Heart right ventricle (tissue), 16 donors: ENCODE measurements around the gene SSC4D. TPM values are rescaled to one million over a fixed set of nuclear protein-coding genes. Genes with fewer than 3 reads are reported as not detected.

ENCODE experiments used
- ATAC-seq, 8 donors: fragments of 200-7000 bp; cut with Tn5 transposase; one replicate each; pipeline ENCODE4 v1.9.1; 2020; ENCODE audit warnings: mild to moderate bottlenecking in 8 of 8, moderate library complexity in 8 of 8, moderate number of reproducible peaks in 1 of 8
- DNase-seq, 2 donors: peaks; one replicate each; pipeline ENCODE4 v3.0.0-alpha.2; 2020
- H3K27ac ChIP-seq, 10 donors: fragments of 200-600 bp; sonication (generic) in 2 of 10; one replicate each; pipeline versions ENCODE4 v1.5.0 to v1.8.0; 2020 to 2022; ENCODE audit warnings: mild to moderate bottlenecking in 3 of 10
- H3K27me3 ChIP-seq, 7 donors: fragments of 200-600 bp; one replicate each; pipeline ENCODE4 v1.8.0; 2021 to 2022; ENCODE audit warnings: mild to moderate bottlenecking in 2 of 7
- H3K36me3 ChIP-seq, 9 donors: fragments of 200-600 bp; sonication (generic) in 1 of 9; one replicate each; pipeline versions ENCODE4 v1.5.0 to v1.8.0; 2020 to 2022; ENCODE audit warnings: mild to moderate bottlenecking in 2 of 9
- H3K4me1 ChIP-seq, 9 donors: fragments of 200-600 bp; sonication (generic) in 1 of 9; one replicate each; pipeline versions ENCODE4 v1.5.0 to v1.8.0; 2020 to 2022; ENCODE audit warnings: mild to moderate bottlenecking in 4 of 9
- H3K4me3 ChIP-seq, 10 donors: fragments of 200-600 bp; sonication (generic) in 2 of 10; one replicate each; pipeline versions ENCODE4 v1.5.0 to v1.8.0; 2020 to 2022; ENCODE audit warnings: mild to moderate bottlenecking in 7 of 10, moderate library complexity in 2 of 10
- H3K9me3 ChIP-seq, 11 donors: fragments of 200-600 bp in 10 of 11; sonication (generic) in 2 of 11; one replicate each; pipeline versions ENCODE4 v1.5.0 to v1.8.0; 2013 to 2022; ENCODE audit warnings: mild to moderate bottlenecking in 2 of 11, control low read depth in 1 of 11, moderate library complexity in 1 of 11
- WGBS, 2 donors: extraction: QIAGEN DNeasy Blood & Tissue Kit; methylation state at CpG; one replicate each; pipeline ENCODE4 v1.1.7; 2013; ENCODE audit warnings: inconsistent platforms in 1 of 2; 5-methylcytosine and 5-hydroxymethylcytosine counted together
- intact Hi-C, 10 donors: fragments of 100-400 bp; cut with DNase I; formaldehyde crosslinking; loops; one replicate each; pipeline versions ENCODE4 v1.11.1 to v1.14.2; 2022
- polyA plus RNA-seq, 2 donors: library from polyadenylated mRNA; stranded (reverse); fragments of 200-250 nt; gene quantifications; one replicate each; pipeline ENCODE4 v1.2.3, GENCODE V29; 2013
- total RNA-seq, 10 donors: library from RNA; stranded (reverse); fragmentation: NEBNext Ultra II Directional in 3 of 10; extraction: Animal tissue kit (Norgen Biotek cat#: 25700) in 3 of 10; gene quantifications; one replicate each; pipeline versions ENCODE4 v1.2.1 to v1.2.4, GENCODE V29; 2021 to 2023
- TF ChIP-seq, protein P1 (sequence below), 9 donors: fragments of 200-600 bp; sonication (generic) in 2 of 9; IDR thresholded peaks; one replicate each; pipeline versions ENCODE4 v1.5.0 to v1.8.0; 2021 to 2022; ENCODE audit warnings: antibody characterized with exemption in 9 of 9, mild to moderate bottlenecking in 5 of 9, moderate library complexity in 1 of 9
- donor health status: Arrhythmogenic right ventricular cardiomyopathy.
- donor health status: ischemic (EF 13 %, LVEDD 7.1; RV severe dilation, severe dysfunction).
- donor health status: healthy with polysubstance abuse.
- donor health status: DM: no; HTN: yes; CAD: no.
- donor health status: DM: no; HTN: no; CAD: no.
- donor health status: ischemic (EF 25% LVEDD 6.9; RV normal size, moderate dysfunction).
- donor health status: ischemic (EF 25% LVEDD 5.7; RV mildly dilated, moderate dysfunction).
- donor health status: healthy.
- donor health status: DM: yes; HTN: yes; CAD: no.
- donor health status: Ischemic cardiomyopathy.
- donor health status: ischemic (EF 35%, LVEDD 5.7; RV mildly dilated, moderate dysfunction).
- donor health status: nonischemic (EF 11% LVEDD 7.7; RV severe dilation, severe dysfunction).
- donor health status: DM: yes; HTN: yes; CAD: no.
- donor health status: PGD.
- donor health status: ischemic (EF 29% LVEDD 5.4; RV normal size, mild dysfunction).
- donor health status: nonischemic (EF 23%, LVEDD 6.1; RV moderate dilation, normal function).

Gene SSC4D
- total and polyA plus RNA-seq, 12 donors: 0.24 to 1.9 (median 0.96) TPM

DNA sequence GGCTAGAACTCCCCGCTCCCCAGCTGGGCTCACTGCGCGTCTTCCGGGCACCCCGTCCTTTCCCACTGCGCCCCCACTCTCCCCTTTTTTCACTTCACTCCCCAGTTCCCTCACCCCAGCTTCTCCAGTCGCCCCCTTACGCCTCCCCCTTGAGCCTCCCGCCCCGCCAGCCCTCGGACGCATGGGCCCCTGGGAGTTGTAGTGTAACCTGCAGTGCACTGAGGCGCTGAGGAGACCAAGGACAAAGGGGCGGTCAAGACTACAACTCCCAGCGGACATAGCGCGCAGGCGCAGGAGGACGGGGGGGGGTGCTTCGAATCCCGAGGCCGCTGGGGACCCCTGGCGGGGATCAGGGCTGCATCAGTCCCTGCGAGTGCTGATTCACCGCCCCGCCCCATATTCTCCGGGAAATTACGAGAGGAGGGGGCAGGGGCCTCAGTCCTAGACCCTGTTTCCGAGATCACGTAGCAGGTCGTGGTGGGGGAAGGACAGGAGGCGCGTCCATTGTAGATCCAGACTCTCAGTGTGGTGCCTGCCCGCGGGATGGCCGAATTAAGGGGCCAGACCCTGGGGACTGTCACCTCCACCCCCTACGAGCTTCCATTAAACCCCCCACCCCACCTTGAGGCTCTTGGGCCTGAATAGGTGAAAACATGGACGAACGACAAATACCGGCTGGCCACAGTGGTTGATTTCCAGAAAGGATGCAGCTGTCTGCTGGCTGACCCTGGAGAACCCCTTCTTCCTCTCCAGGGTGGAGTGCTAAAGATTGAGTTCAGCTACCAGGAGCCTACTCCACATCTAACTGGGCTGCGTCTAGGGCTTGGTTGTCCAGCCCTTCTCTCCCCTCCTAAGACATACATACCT is 50.2 kb downstream of the SSC4D start:
- Histone ChIP-seq H3K36me3 (peaks cover 0 to 29% (median 0%) of the 10 kb centered on the region in 9 donors), H3K4me1 (peaks cover 12 to 59% (median 51%) of the 10 kb centered on the region in 9 donors), H3K4me3 (peak overlapping the region; percentile 82 to 100 (median 94)), H3K9me3 (no peaks in the 10 kb centered on the region), H3K27ac (peak overlapping the region; percentile 88 to 100 (median 98)), H3K27me3 (no peaks in the 10 kb centered on the region)
- intact Hi-C loops: loop anchor here in 8 of 10 donors (1.0 to 5.0 kb wide), 6 partner anchors 33 to 42 kb away; no protein-coding TSS in a partner anchor
- ATAC-seq (peak; percentile 95 to 97 (median 96)), DNase-seq (peak; percentile 97 to 100)
- WGBS, 2 donors: 0 to 1% methylated on average over 40 to 41 of the region's 41 CpGs
- TF ChIP-seq, protein P1, sequence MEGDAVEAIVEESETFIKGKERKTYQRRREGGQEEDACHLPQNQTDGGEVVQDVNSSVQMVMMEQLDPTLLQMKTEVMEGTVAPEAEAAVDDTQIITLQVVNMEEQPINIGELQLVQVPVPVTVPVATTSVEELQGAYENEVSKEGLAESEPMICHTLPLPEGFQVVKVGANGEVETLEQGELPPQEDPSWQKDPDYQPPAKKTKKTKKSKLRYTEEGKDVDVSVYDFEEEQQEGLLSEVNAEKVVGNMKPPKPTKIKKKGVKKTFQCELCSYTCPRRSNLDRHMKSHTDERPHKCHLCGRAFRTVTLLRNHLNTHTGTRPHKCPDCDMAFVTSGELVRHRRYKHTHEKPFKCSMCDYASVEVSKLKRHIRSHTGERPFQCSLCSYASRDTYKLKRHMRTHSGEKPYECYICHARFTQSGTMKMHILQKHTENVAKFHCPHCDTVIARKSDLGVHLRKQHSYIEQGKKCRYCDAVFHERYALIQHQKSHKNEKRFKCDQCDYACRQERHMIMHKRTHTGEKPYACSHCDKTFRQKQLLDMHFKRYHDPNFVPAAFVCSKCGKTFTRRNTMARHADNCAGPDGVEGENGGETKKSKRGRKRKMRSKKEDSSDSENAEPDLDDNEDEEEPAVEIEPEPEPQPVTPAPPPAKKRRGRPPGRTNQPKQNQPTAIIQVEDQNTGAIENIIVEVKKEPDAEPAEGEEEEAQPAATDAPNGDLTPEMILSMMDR (IDR thresholded peaks at IDR 0.05): peak; percentile 51 to 93 (median 78)

DNA sequence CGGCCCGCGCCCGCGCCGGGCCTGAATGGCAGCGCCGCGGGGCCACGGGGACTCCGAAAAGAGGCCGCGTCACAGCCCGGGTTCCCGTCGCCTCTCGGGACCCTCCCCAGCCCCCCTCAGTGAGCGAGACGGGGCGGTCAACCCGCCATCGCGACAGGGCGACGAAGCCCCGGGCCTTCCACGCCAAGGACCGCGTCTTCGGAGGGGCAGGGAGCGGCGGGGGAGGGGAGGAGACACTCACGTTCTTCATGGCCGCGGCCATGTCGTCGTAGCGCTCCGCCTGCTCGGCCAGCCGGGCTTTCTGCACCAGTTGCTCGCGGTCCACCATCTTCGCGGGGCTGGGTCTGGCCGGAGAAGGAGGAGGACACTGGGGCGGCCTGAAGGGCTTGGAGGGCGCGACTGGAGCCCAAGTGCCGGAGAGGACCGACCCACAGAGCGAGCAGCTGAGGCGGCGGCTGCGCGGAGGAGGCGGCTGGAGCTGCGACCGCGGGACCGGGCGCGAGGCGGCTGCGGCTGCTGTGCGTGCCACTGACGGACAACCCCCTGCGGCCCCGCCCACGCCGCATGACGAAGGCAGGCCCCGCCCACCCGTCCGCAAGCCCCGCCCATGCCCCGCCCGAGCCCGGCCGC is 50.9 kb downstream of the SSC4D start, which contains the start of gene YWHAG:
Gene YWHAG (minus strand): TSS at position 511 of the 630 bp plus-strand sequence. CDS start 183 bp downstream, at position 328.
- ATAC-seq: peak; percentile 84 to 94 (median 90)
- peak within 1 kb of the TSS; percentile 88 to 100 (median 98) for H3K27ac ChIP-seq
- H3K36me3 ChIP-seq: peaks cover 0 to 32% (median 0%) of the 10 kb centered on the region in 9 donors
- peak; percentile 86 to 93 for DNase-seq
- WGBS, 2 donors: 1% methylated on average over 60 to 80 of the region's 80 CpGs
- peaks cover 14 to 59% (median 51%) of the 10 kb centered on the region in 9 donors for H3K4me1 ChIP-seq
- intact Hi-C loops: loop anchor here in 9 of 10 donors (1.0 to 5.0 kb wide), 6 partner anchors 34 to 41 kb away; no protein-coding TSS in a partner anchor
- H3K4me3 ChIP-seq: peak within 1 kb of the TSS; percentile 82 to 100 (median 94)
- TF ChIP-seq, protein P1 (IDR thresholded peaks at IDR 0.05): no peak
- no peaks in the 10 kb centered on the region for H3K9me3 ChIP-seq
- H3K27me3 ChIP-seq: no peaks in the 10 kb centered on the region

DNA sequence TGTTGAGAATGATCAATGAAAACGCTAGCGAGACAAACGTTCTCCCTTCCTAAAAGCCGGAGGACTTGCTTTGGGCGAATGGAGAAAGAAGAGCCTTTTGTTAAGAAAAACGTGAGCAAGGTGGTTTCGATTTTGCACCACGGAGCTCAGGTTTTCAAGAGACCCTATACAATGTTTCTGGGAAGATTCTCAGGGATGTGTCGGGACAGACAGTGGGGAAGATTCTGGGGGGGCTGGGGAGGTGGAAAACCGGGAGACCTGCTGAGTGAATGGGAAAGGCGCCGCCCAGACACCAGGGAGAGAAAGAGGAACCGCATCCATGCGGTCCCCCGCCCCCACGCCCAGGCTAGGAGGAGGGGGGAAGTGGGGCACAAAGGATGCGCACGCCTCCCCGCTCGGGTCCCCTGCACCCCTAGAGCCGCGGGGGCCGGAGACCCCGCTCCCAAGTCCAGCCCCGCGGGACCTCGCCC is 51.5 kb downstream of the SSC4D start:
- peak; percentile 68 to 76 for DNase-seq
- Histone ChIP-seq H3K36me3 (peaks cover 0 to 32% (median 0%) of the 10 kb centered on the region in 9 donors), H3K4me1 (peaks cover 16 to 60% (median 55%) of the 10 kb centered on the region in 9 donors), H3K4me3 (peak overlapping the region; percentile 82 to 100 (median 94)), H3K9me3 (no peaks in the 10 kb centered on the region), H3K27ac (peak overlapping the region; percentile 88 to 100 (median 98)), H3K27me3 (no peaks in the 10 kb centered on the region)
- TF ChIP-seq, protein P1 (IDR thresholded peaks at IDR 0.05): peak in 1 of 9 donors; percentile 4
- ATAC-seq: peak; percentile 6 to 47 (median 24)
- WGBS, 2 donors: 0 to 1% methylated on average over 21 to 27 of the region's 27 CpGs
- intact Hi-C loops: loop anchor here in 8 of 10 donors (1.0 to 5.0 kb wide), 6 partner anchors 34 to 41 kb away; no protein-coding TSS in a partner anchor
